Fibroblast of skin of back (primary cell): Measurements from ENCODE around the gene SSRP1.
"Not testable (repeated sequence)": the region's sequence is repeated elsewhere in the genome, so short reads cannot be mapped to it uniquely, and the experiment has no call there.

Experiments used
- DNase-seq: peaks from one replicate; pipeline ENCODE4 v3.0.0-alpha.2; 2013

Gene SSRP1

GRCh38 chr11:57336856-57337255 lies 1.2 kb upstream of the SSRP1 start:
- not testable (repeated sequence) for DNase-seq

- no peak for DNase-seq
Observed at GRCh38 chr11:57336111-57336666, 497 bp upstream of the SSRP1 start.

GRCh38 chr11:57335023-57335342 lies 709 bp downstream of the SSRP1 start:
- no peak for DNase-seq

- no peak for DNase-seq
Observed at GRCh38 chr11:57332694-57333440, 2.8 kb downstream of the SSRP1 start.

GRCh38 chr11:57331720-57332119 lies 4.0 kb downstream of the SSRP1 start:
- no peak for DNase-seq

GRCh38 chr11:57330029-57330428 lies 5.7 kb downstream of the SSRP1 start:
- DNase-seq, result no peak

- DNase-seq, result no peak
Observed at GRCh38 chr11:57327721-57328120, 8.0 kb downstream of the SSRP1 start.

GRCh38 chr11:57325735-57326048 lies 10.0 kb downstream of the SSRP1 start:
- DNase-seq, result no peak

- peak; percentile 97 for DNase-seq
Observed at GRCh38 chr11:57324886-57325734, 10.6 kb downstream of the SSRP1 start, which contains the start of gene TNKS1BP1. Gene TNKS1BP1 (minus strand): TSS chr11:57324952. CDS start chr11:57321885, 3,067 bp downstream.

DNA sequence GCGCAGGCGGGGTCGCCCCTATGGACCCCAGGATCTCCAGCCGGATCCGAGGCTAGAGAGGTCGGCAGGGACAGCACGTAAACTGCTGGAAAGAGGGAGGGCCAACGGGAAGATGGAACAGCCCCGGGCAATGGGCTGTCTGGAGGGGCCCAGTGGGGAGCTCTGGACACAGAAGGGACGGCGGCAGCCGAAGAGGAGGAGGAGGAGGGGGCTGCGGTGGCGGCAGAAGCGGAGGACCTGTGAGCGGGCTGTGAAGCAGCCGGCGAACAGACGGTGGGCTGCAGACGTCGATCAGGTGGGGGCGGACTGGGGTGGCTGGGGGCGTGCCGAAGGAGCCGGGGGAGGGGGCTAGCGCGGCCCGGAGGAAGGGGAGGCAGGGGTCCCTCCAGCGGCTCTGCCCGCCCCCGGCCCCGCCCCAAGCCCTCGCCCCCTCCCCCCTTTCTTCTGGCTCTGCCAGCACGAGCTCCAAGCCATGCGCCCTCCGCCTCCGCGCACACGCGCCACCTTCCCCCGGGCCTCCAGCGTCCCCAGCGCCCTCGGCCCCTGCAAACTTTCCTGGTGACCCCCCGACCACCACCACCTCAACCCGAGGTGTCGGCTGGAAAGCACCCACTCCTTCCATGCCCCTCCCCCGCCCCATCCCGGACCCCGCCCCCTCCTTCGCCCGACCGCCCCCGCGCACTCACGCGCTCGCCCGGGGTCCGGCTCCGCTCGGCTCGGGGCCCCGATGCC lies 11.4 kb downstream of the SSRP1 start:
- DNase-seq, result peak; percentile 55

GRCh38 chr11:57323855-57324153 lies 11.9 kb downstream of the SSRP1 start:
- no peak for DNase-seq

- DNase-seq, result peak; percentile 40
Observed at GRCh38 chr11:57323167-57323854, 12.4 kb downstream of the SSRP1 start.

DNA sequence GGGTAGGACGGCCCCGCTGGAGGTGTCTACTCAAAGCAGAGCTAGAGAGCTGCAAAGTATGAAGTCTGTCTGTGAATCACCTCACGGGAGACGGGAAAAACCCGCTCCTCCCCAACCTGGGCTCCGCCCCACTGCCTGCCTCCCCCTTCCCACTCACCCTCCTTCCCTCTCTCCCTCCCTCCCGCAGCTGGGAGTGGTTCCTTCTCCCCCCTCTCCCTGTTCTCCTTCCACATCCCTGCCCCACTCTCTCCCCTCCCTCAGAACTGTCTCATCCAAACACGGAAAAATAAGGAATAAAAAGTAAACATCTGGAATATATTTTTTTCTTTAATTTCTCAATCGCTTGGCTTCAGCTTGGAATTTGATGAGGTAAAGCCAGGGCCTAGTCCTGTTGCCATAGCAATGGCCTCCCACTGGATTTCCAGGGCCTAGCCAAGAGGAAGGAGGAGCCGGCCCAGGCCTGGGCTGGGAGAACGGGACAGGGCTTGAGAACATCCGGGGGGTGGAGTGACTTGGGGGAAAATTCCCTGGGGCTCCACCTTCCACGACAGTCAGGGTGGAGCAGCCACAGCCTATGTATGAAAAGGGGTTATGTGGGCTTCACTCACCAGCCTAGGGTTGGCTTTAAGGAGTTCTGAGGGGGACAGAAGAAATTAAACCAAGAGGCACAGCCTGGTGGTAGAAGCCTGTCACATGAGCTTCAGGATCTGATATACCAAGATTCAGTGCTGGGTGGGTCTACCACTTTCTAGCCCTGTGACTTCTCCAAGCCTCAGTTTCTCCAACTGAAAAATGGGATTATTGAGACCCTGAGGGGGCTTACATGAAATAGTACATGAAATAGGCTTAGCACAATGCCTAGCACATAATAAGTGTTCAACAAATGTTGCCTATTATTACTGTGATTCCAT lies 13.2 kb downstream of the SSRP1 start:
- DNase-seq, result peak; percentile 99

- no peak for DNase-seq
Observed at GRCh38 chr11:57321388-57322255, 14.1 kb downstream of the SSRP1 start.

DNA sequence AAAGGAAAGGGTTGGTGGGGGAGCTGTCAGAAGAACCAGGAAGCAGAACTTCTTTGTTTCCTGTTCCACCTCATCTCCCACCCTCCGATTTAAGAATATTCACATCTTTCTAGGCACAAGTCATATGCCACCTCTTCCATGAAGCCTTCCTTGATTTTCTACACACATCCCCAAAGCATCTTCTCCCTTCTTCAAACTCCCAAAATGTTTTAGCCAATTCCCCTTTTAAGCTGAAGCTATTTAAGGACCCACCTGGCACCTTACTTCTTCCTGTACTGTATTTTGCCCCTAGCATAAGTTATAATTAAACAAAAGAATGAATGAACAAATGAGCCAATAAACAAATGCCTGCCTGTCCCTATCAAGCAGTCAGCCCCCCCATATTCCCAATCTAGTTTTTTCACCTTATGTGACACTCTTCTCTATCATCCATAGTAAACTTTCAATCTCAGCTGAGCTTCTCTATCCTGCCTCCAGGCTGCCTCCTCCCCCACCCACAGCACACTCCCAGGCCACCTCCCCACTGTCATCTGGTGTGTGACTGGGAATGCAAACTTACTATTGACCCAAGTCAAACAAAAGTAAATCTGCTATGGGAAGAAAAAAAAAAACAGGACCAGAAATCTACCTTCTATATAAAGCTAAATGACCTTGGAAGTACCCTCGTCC lies 14.8 kb downstream of the SSRP1 start:
- DNase-seq, result no peak

DNA sequence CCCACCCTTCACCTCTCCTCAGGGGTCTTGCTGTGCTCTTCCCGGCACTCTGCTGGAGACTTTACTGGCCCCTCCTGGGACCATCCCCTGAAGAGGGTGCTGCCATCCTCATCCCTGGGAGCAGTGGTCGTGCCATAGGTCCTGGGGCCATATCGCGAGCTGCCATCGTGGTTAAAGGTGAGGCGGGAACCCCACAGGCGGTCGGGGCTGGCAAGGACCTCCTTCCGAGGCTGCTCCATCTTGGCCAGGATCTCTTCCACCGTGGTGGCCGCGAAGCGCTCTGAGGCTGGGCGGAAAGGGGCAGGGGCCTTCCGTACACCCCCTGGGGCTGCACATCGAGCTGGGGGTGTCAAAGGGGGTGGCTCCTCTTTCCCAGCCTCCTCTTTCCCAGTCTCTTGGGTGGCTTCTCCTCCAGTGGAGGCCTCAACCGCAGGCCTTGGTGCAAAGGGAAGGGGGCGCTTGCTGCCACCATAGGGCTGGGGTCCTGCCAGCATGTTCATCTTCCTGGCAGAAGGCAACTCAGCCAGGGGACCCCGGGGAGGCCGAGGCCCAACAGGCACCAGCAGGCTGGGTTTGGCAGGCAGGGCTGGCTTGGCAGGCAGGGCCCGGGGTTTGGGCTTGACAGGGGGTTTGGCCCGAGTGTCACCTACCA lies 15.5 kb downstream of the SSRP1 start:
- no peak for DNase-seq

DNA sequence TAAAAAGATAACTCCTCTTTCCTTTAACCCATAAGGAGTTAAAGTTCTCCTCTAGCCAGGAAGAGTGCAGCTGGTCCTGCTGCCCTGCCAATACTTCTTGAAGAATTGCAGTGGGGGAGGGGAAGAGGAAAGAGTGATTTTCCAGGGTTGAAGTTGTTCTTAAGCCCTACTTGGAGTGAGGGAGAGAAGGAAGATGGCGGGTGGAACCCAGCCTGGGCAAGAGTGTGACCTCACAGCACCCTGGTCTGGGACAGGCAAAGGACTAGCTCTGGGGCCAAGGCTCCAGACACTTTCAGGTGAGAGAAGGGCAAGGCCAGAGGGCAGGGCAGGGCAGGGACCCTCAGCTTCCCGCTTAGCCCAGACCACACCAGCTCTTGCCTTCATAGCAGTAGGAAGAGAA lies 17.5 kb downstream of the SSRP1 start:
- DNase-seq, result no peak

DNA sequence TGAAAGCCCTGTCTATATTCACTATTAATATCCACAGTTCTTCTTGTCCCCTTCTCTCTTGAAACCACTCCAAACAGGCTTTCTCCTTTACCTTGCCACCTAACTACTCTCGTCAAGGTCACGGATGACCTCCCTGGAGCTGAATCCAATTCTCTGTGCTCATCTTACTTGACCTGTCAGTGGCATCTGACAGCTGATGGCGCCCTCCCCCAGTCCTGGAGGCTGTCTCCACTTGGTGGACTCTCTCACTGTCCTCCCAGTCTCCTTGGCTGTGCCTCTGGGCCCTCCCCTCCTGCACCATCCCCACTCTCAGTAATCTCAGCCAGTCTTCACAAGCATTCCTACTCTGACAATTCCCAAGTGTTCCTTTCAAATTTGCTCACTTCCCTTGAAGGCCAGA lies 19.7 kb downstream of the SSRP1 start:
- no peak for DNase-seq

DNA sequence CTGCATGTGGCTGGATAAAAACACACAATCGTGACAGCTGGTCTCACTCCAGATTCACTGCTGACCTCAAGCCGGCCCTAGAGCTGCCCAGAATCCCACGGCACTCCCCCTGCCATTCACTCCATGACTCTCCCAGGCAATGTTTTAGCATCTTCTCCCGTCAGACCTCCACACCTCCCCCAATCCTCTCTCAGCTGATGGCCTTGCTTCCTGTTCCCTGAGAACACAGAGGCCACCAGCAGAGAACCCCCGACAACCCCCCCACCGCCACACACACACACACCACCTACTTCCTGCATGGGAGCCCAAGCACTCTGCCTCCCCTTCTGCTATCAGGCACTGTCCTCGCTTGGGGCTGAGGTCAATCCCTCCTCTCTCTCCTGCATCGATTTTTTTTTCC lies 20.2 kb downstream of the SSRP1 start:
- peak; percentile 79 for DNase-seq
